ENCODE results near the gene MYO1E. TPM values are rescaled to one million over a fixed set of nuclear protein-coding genes. Genes with fewer than 3 reads are reported as not detected.

Gene MYO1E
- total and polyA plus RNA-seq, 2 of the 8 experiments (the other 6 are each of a cell fraction or from before 2014, with no cell fraction given), result 19.6 to 142 TPM

DNA sequence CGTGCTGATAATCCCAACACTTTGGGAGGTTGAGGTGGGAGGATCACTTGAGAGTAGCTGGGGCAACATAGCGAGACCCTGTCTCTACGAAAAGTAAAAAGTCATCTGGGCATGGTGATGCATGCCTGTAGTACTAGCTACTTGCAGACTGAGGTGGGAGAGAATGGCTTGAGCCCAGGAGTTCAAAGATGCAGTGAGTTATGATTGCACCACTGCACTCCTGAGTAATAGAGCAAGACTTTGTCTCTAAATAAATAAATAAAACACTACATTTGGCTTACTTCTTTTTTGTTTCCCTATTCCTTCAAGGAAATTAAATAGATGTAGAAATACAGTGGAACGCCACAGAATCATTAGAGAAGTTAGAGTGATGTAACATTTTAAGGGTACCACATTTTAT, 186.2 kb downstream of the MYO1E start:
- peaks cover 3 to 4% of the 10 kb centered on the region in 2 experiments; a peak in 1 of 4 replicates for H3K9me3 ChIP-seq (ENCODE audit: insufficient read depth in 2 of 2, low read depth in 1 of 2, low read length in 1 of 2)
- no peak overlapping the region for H3K23ac ChIP-seq (ENCODE audit: insufficient read length)
- no peak overlapping the region for H3K4me2 ChIP-seq (ENCODE audit: insufficient read depth in 1 of 2, low read depth in 2 of 2, low read length in 2 of 2)
- H2BK15ac ChIP-seq (ENCODE audit: low read length), result no peak overlapping the region
- H2BK20ac ChIP-seq (ENCODE audit: low read length), result no peak overlapping the region
- no peaks in the 10 kb centered on the region for H3K23me2 ChIP-seq (ENCODE audit: low read depth, low read length)
- H3K79me1 ChIP-seq (ENCODE audit: low read depth, low read length), result no peaks in the 10 kb centered on the region
- no peak overlapping the region for H2AFZ ChIP-seq (ENCODE audit: low read length)
- H4K5ac ChIP-seq (ENCODE audit: insufficient read length, low read depth, low read length), result no peak overlapping the region
- ChIA-PET POLR2A (ENCODE audit: partially characterized antibody) (interaction anchor here (0.6 kb wide), 1 partner anchor 159 kb away, joined by 6 read pairs; no protein-coding TSS in a partner anchor), CTCF (ENCODE audit: partially characterized antibody) (interaction anchor here (0.6 to 2.5 kb wide), 8 partner anchors 11 to 342 kb away, joined by 3 to 14 read pairs (median 4); no protein-coding TSS in a partner anchor)
- H3K4ac ChIP-seq (replicated peaks; ENCODE audit: insufficient read length, low read depth, low read length), result no peak overlapping the region
- H2AK5ac ChIP-seq (ENCODE audit: low read depth, low read length), result no peak overlapping the region
- H3K56ac ChIP-seq (replicated peaks; ENCODE audit: insufficient read length, low read depth, low read length), result no peak overlapping the region
- no peak overlapping the region for H3K4me3 ChIP-seq (ENCODE audit: extremely low read depth in 1 of 4, insufficient read depth in 2 of 4, low read depth in 3 of 4, low read length in 4 of 4)
- H3K27ac ChIP-seq (ENCODE audit: low read depth, low read length), result no peak overlapping the region
- no peaks in the 10 kb centered on the region for H3K79me2 ChIP-seq (ENCODE audit: control insufficient read depth in 1 of 2, insufficient read depth in 2 of 2, low read length in 2 of 2)
- peaks cover 6 to 53% (median 22%) of the 10 kb centered on the region in 4 experiments for H3K36me3 ChIP-seq (ENCODE audit: control insufficient read depth in 2 of 4, insufficient read depth in 4 of 4, low read length in 3 of 4)
- 93% methylated on average over 4 of the region's 4 CpGs; no CpG with 5 or more reads in 1 of the 2 experiments for WGBS, 2 experiments (ENCODE audit: extremely low coverage in 1 of 2, insufficient coverage in 1 of 2, insufficient read length in 1 of 2, insufficient replicate concordance in 2 of 2, low coverage in 1 of 2, low lambda C conversion rate in 2 of 2, missing lambda C conversion rate in 1 of 2)
- no peak overlapping the region for H4K91ac ChIP-seq (replicated peaks; ENCODE audit: insufficient read length, low read length)
- no peak overlapping the region for H4K8ac ChIP-seq (ENCODE audit: extremely low read depth, insufficient read depth, low read length)
- DNase-seq (ENCODE audit: low read depth in 1 of 2, low spot score in 2 of 2) (no peak), FAIRE-seq (no peak)
- no peak overlapping the region for H2BK120ac ChIP-seq (replicated peaks; ENCODE audit: low read depth, low read length)
- H2BK12ac ChIP-seq (ENCODE audit: low read depth, low read length), result no peak overlapping the region
- H3K9ac ChIP-seq (replicated peaks in 1 of 4; ENCODE audit: extremely low read depth in 1 of 4, low read depth in 3 of 4, low read length in 3 of 4), result no peak overlapping the region
- no peak overlapping the region for H2BK5ac ChIP-seq (ENCODE audit: low read depth, low read length)
- no peaks in the 10 kb centered on the region for H3K27me3 ChIP-seq (replicated peaks in 1 of 4; ENCODE audit: control insufficient read depth in 3 of 4, extremely low read depth in 1 of 4, insufficient read depth in 3 of 4, low read length in 3 of 4)
- no peaks in the 10 kb centered on the region for H4K20me1 ChIP-seq (replicated peaks in 1 of 2; ENCODE audit: control insufficient read depth in 1 of 2, insufficient read depth in 2 of 2, low read length in 2 of 2)
- H3K18ac ChIP-seq (ENCODE audit: extremely low read depth, low read length), result no peak overlapping the region
- no peaks in the 10 kb centered on the region for H3K4me1 ChIP-seq (replicated peaks in 1 of 4; ENCODE audit: control insufficient read depth in 3 of 4, insufficient read depth in 4 of 4, low read length in 3 of 4)
- no peak overlapping the region for H3K14ac ChIP-seq (ENCODE audit: insufficient read length)
- TF ChIP-seq SIX5 (IDR thresholded peaks at IDR 0.05; ENCODE audit: low read depth, low read length) (no peak), POLR2A (IDR thresholded peaks at IDR 0.05; ENCODE audit: control extremely low read depth in 1 of 2, low read depth in 2 of 2, low read length in 2 of 2) (no peak), SP2 (IDR thresholded peaks at IDR 0.05; ENCODE audit: low read length) (no peak), GTF2F1 (IDR thresholded peaks at IDR 0.05; ENCODE audit: borderline replicate concordance, low read depth, low read length) (no peak), FOSL1 (IDR thresholded peaks at IDR 0.05; ENCODE audit: insufficient read depth, low read depth, low read length) (no peak), HDAC6 (IDR thresholded peaks at IDR 0.05; ENCODE audit: low read depth, low read length) (no peak), CREB1 (IDR thresholded peaks at IDR 0.05) (no peak), CBX8 (IDR thresholded peaks at IDR 0.05; ENCODE audit: borderline replicate concordance, low read depth, low read length) (no peak), CTBP2 (IDR thresholded peaks at IDR 0.05; ENCODE audit: borderline replicate concordance, insufficient read depth, insufficient read length, low read length) (no peak), SRF (IDR thresholded peaks at IDR 0.05; ENCODE audit: low read depth, low read length) (no peak)
- TF ChIP-seq, protein P1, sequence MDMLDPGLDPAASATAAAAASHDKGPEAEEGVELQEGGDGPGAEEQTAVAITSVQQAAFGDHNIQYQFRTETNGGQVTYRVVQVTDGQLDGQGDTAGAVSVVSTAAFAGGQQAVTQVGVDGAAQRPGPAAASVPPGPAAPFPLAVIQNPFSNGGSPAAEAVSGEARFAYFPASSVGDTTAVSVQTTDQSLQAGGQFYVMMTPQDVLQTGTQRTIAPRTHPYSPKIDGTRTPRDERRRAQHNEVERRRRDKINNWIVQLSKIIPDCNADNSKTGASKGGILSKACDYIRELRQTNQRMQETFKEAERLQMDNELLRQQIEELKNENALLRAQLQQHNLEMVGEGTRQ (IDR thresholded peaks at IDR 0.05; ENCODE audit: low read length), result no peak
- TF ChIP-seq, protein P2, sequence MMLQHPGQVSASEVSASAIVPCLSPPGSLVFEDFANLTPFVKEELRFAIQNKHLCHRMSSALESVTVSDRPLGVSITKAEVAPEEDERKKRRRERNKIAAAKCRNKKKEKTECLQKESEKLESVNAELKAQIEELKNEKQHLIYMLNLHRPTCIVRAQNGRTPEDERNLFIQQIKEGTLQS (IDR thresholded peaks at IDR 0.05; ENCODE audit: insufficient read depth, low read depth, low read length), result no peak
- TF ChIP-seq, protein P3, sequence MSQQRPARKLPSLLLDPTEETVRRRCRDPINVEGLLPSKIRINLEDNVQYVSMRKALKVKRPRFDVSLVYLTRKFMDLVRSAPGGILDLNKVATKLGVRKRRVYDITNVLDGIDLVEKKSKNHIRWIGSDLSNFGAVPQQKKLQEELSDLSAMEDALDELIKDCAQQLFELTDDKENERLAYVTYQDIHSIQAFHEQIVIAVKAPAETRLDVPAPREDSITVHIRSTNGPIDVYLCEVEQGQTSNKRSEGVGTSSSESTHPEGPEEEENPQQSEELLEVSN (IDR thresholded peaks at IDR 0.05), result no peak
